H9 (cell line): ENCODE data around the gene CHST13. TPM values are rescaled to one million over a fixed set of nuclear protein-coding genes. Genes with fewer than 3 reads are reported as not detected.

Experiments
- DNase-seq: peaks from one replicate; pipeline ENCODE4 v3.0.0-alpha.2; 2017
- H2AFZ ChIP-seq: one replicate; pipeline ENCODE4 v1.6.1; 2013; ENCODE audit warnings: mild to moderate bottlenecking, low read length, control low read depth, moderate library complexity
- H2AK5ac ChIP-seq: 2 replicates; pipeline ENCODE4 v1.6.1; 2013; ENCODE audit warnings: low read length, control low read depth, mixed read lengths; ENCODE audit not compliant: insufficient read length
- H2BK120ac ChIP-seq: one replicate; pipeline ENCODE4 v1.6.1; 2013; ENCODE audit warnings: low read depth, mild to moderate bottlenecking, low read length, control low read depth, inconsistent platforms; ENCODE audit not compliant: poor library complexity, severe bottlenecking
- H2BK12ac ChIP-seq: 2 replicates; pipeline ENCODE4 v1.6.1; 2013; ENCODE audit warnings: low read length, control low read depth, mixed read lengths, low read depth; ENCODE audit not compliant: insufficient read length
- H2BK15ac ChIP-seq: 2 replicates; pipeline ENCODE4 v1.6.1; 2013; ENCODE audit warnings: low read depth, low read length, control low read depth
- H2BK20ac ChIP-seq: one replicate; pipeline ENCODE4 v1.6.1; 2013; ENCODE audit warnings: low read depth, mild to moderate bottlenecking, low read length, control low read depth, inconsistent platforms; ENCODE audit not compliant: poor library complexity, severe bottlenecking
- H2BK5ac ChIP-seq: 2 replicates; pipeline ENCODE4 v1.6.1; 2013; ENCODE audit warnings: low read length, control low read depth, mixed read lengths; ENCODE audit not compliant: insufficient read length
- H3K14ac ChIP-seq: 2 replicates; pipeline ENCODE4 v1.6.1; 2013; ENCODE audit warnings: low read length, control low read depth; ENCODE audit not compliant: insufficient read depth
- H3K18ac ChIP-seq: 2 replicates; pipeline ENCODE4 v1.6.1; 2013; ENCODE audit warnings: low read depth, mild to moderate bottlenecking, mixed read lengths, low read length, control low read depth; ENCODE audit not compliant: insufficient read length
- H3K23ac ChIP-seq: 2 replicates; pipeline ENCODE4 v1.6.1; 2013; ENCODE audit warnings: low read length, control low read depth, mixed read lengths, low read depth; ENCODE audit not compliant: insufficient read length
- H3K23me2 ChIP-seq: 2 replicates; pipeline ENCODE4 v1.6.1; 2013; ENCODE audit warnings: low read depth, mild to moderate bottlenecking, mixed read lengths, low read length, control low read depth; ENCODE audit not compliant: insufficient read length, poor library complexity, severe bottlenecking
- H3K27ac ChIP-seq: 2 replicates; pipeline ENCODE4 v1.5.1; 2013; ENCODE audit warnings: low read length, control low read depth, mixed read lengths, low read depth; ENCODE audit not compliant: insufficient read length
- H3K27me3 ChIP-seq: 2 replicates; pipeline ENCODE4 v1.6.1; 2013; ENCODE audit warnings: low read length, control low read depth, inconsistent platforms; ENCODE audit not compliant: insufficient read depth
- H3K4ac ChIP-seq: 2 replicates; pipeline ENCODE4 v1.6.1; 2013; ENCODE audit warnings: low read depth, mild to moderate bottlenecking, control low read depth, inconsistent platforms, low read length, moderate library complexity
- H3K4me1 ChIP-seq: 2 replicates; pipeline ENCODE4 v1.6.1; 2013; ENCODE audit warnings: low read length, control low read depth, inconsistent platforms; ENCODE audit not compliant: insufficient read depth
- H3K4me2 ChIP-seq: 2 replicates; pipeline ENCODE4 v1.6.1; 2013; ENCODE audit warnings: low read length, control low read depth, mixed read lengths; ENCODE audit not compliant: insufficient read length, insufficient read depth
- H3K56ac ChIP-seq: 2 replicates; pipeline ENCODE4 v1.6.1; 2013; ENCODE audit warnings: low read depth, mild to moderate bottlenecking, mixed read lengths, low read length, control low read depth; ENCODE audit not compliant: insufficient read length
- H3K79me1 ChIP-seq: 2 replicates; pipeline ENCODE4 v1.6.1; 2013; ENCODE audit warnings: low read depth, mild to moderate bottlenecking, moderate library complexity, low read length, control low read depth, inconsistent platforms; ENCODE audit not compliant: insufficient read depth, poor library complexity, severe bottlenecking
- H3K79me2 ChIP-seq: 2 replicates; pipeline ENCODE4 v1.6.1; 2013; ENCODE audit warnings: low read length, control low read depth, inconsistent platforms; ENCODE audit not compliant: insufficient read depth
- H3K9ac ChIP-seq: 2 replicates; pipeline ENCODE4 v1.6.1; 2013; ENCODE audit warnings: low read length, control low read depth, mixed read lengths; ENCODE audit not compliant: insufficient read length; ENCODE audit errors: extremely low read depth
- H3K9me3 ChIP-seq: one replicate; pipeline ENCODE4 v1.6.1; 2013; ENCODE audit warnings: low read depth, low read length, inconsistent platforms; ENCODE audit not compliant: control insufficient read depth
- H3T11ph ChIP-seq: one replicate; pipeline ENCODE4 v1.6.1; 2013; ENCODE audit warnings: mild to moderate bottlenecking, low read length, control low read depth, inconsistent platforms
- H4K20me1 ChIP-seq: one replicate; pipeline ENCODE4 v1.6.1; 2013; ENCODE audit not compliant: control insufficient read depth, insufficient read length, insufficient read depth
- H4K5ac ChIP-seq: 2 replicates; pipeline ENCODE4 v1.6.1; 2013; ENCODE audit warnings: low read depth, mild to moderate bottlenecking, mixed read lengths, low read length, control low read depth; ENCODE audit not compliant: insufficient read length
- H4K8ac ChIP-seq: replicated peaks from 2 replicates; pipeline ENCODE4 v1.6.1; 2013; ENCODE audit warnings: low read length, control low read depth, mixed read lengths, low read depth; ENCODE audit not compliant: insufficient read length
- H4K91ac ChIP-seq: 2 replicates; pipeline ENCODE4 v1.6.1; 2013; ENCODE audit warnings: low read depth, mild to moderate bottlenecking, moderate library complexity, mixed read lengths, low read length, control low read depth; ENCODE audit not compliant: insufficient read length
- H3K27ac Mint-ChIP-seq, 3 experiments: 2 replicates in 2 of 3; 3 replicates in 1 of 3; pipeline ENCODE4 v1.8.0; 2020 to 2021; ENCODE audit warnings: mixed read lengths in 3 of 3, mild to moderate bottlenecking in 1 of 3, moderate library complexity in 1 of 3
- H3K27me3 Mint-ChIP-seq: 2 replicates; pipeline ENCODE4 v1.8.0; 2021; ENCODE audit warnings: low read depth, mild to moderate bottlenecking, moderate library complexity, mixed read lengths
- H3K36me3 Mint-ChIP-seq, 3 experiments: 2 replicates in 2 of 3; 3 replicates in 1 of 3; pipeline ENCODE4 v1.8.0; 2020 to 2021; ENCODE audit warnings: low read depth in 3 of 3, mixed read lengths in 3 of 3; ENCODE audit not compliant: insufficient read depth in 1 of 3
- H3K4me1 Mint-ChIP-seq, 2 experiments: 2 replicates each; pipeline ENCODE4 v1.8.0; 2020; ENCODE audit warnings: mixed read lengths in 2 of 2
- H3K4me3 Mint-ChIP-seq, 2 experiments: 2 replicates in 1 of 2; 3 replicates in 1 of 2; pipeline ENCODE4 v1.8.0; 2020 to 2021; ENCODE audit warnings: mild to moderate bottlenecking in 2 of 2, mixed read lengths in 2 of 2, moderate library complexity in 1 of 2
- H3K9me3 Mint-ChIP-seq, 2 experiments: 2 replicates in 1 of 2; 3 replicates in 1 of 2; pipeline ENCODE4 v1.8.0; 2020; ENCODE audit warnings: mild to moderate bottlenecking in 2 of 2, mixed read lengths in 2 of 2, moderate library complexity in 1 of 2
- total RNA-seq: library from RNA; stranded (reverse); gene quantifications from 2 replicates; pipeline ENCODE4 v1.2.1, GENCODE V29; 2021
- TF ChIP-seq, protein P1 (sequence below): fragments of 200-600 bp; sonication (generic); conservative IDR thresholded peaks from 3 replicates; pipeline ENCODE4 v1.8.0; 2021; ENCODE audit warnings: antibody characterized with exemption, mild to moderate bottlenecking

The CHST13 gene
- total RNA-seq, 1 experiment from 2014 or later = 0.85 TPM

GRCh38 chr3:126535636-126536035 lies 11.7 kb downstream of the CHST13 start:
- Histone ChIP-seq H2BK15ac (no peak overlapping the region), H3K4me1 (no peaks in the 10 kb centered on the region), H3K23ac (no peak overlapping the region), H2BK12ac (no peak overlapping the region), H3K79me2 (no peaks in the 10 kb centered on the region), H3K23me2 (no peaks in the 10 kb centered on the region), H3K9me3 (no peaks in the 10 kb centered on the region), H3K14ac (no peak overlapping the region), H2BK5ac (no peak overlapping the region), H3K18ac (no peak overlapping the region), H4K8ac (no peak overlapping the region), H2AK5ac (no peak overlapping the region), H3K79me1 (no peaks in the 10 kb centered on the region), H4K20me1 (peaks cover 3% of the 10 kb centered on the region), H3K4ac (no peak overlapping the region), H2BK20ac (no peak overlapping the region), H2AFZ (no peak overlapping the region), H3K9ac (no peak overlapping the region), H3K4me2 (no peak overlapping the region), H3T11ph (no peak overlapping the region), H3K27me3 (no peaks in the 10 kb centered on the region), H3K56ac (no peak overlapping the region), H4K5ac (no peak overlapping the region), H3K27ac (no peak overlapping the region), H4K91ac (no peak overlapping the region), H2BK120ac (no peak overlapping the region)
- peaks cover 0 to 3% (median 0%) of the 10 kb centered on the region in 3 experiments; a peak in 2 of 7 replicates for H3K36me3 Mint-ChIP-seq
- peaks cover 10% of the 10 kb centered on the region for H3K27me3 Mint-ChIP-seq
- no peak for DNase-seq
- TF ChIP-seq, protein P1, sequence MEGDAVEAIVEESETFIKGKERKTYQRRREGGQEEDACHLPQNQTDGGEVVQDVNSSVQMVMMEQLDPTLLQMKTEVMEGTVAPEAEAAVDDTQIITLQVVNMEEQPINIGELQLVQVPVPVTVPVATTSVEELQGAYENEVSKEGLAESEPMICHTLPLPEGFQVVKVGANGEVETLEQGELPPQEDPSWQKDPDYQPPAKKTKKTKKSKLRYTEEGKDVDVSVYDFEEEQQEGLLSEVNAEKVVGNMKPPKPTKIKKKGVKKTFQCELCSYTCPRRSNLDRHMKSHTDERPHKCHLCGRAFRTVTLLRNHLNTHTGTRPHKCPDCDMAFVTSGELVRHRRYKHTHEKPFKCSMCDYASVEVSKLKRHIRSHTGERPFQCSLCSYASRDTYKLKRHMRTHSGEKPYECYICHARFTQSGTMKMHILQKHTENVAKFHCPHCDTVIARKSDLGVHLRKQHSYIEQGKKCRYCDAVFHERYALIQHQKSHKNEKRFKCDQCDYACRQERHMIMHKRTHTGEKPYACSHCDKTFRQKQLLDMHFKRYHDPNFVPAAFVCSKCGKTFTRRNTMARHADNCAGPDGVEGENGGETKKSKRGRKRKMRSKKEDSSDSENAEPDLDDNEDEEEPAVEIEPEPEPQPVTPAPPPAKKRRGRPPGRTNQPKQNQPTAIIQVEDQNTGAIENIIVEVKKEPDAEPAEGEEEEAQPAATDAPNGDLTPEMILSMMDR = no peak
- no peaks in the 10 kb centered on the region for H3K4me1 Mint-ChIP-seq
- H3K4me3 Mint-ChIP-seq = no peak overlapping the region
- no peaks in the 10 kb centered on the region for H3K9me3 Mint-ChIP-seq
- H3K27ac Mint-ChIP-seq = no peak overlapping the region
